KMS-11 (cell line): ENCODE measurements around the gene USP24.

ENCODE experiments used
- H2AFZ ChIP-seq: fragments of 200-600 bp; sonication (generic); 2 replicates; pipeline ENCODE4 v1.6.1; 2016; ENCODE audit warnings: antibody characterized with exemption, mixed run types, low read depth
- H3K27ac ChIP-seq: fragments of 200-600 bp; sonication (generic); 2 replicates; pipeline ENCODE4 v1.6.1; 2016; ENCODE audit warnings: mild to moderate bottlenecking, mixed run types
- H3K27me3 ChIP-seq: fragments of 200-600 bp; sonication (generic); 2 replicates; pipeline ENCODE4 v1.6.1; 2017; ENCODE audit warnings: mild to moderate bottlenecking, low read depth, mixed run types, moderate library complexity; ENCODE audit not compliant: insufficient read depth
- H3K36me3 ChIP-seq: fragments of 200-600 bp; sonication (generic); 2 replicates; pipeline ENCODE4 v1.6.1; 2017; ENCODE audit warnings: mild to moderate bottlenecking, mixed run types; ENCODE audit not compliant: insufficient read depth
- H3K4me1 ChIP-seq: fragments of 200-600 bp; sonication (generic); 2 replicates; pipeline ENCODE4 v1.6.1; 2016; ENCODE audit warnings: mild to moderate bottlenecking, low read depth, mixed run types; ENCODE audit not compliant: poor library complexity, severe bottlenecking
- H3K4me2 ChIP-seq: fragments of 200-600 bp; sonication (generic); 2 replicates; pipeline ENCODE4 v1.7.0; 2016; ENCODE audit warnings: mild to moderate bottlenecking, mixed run types
- H3K4me3 ChIP-seq: fragments of 200-600 bp; sonication (generic); IDR thresholded peaks from 2 replicates; pipeline ENCODE4 v1.6.1; 2017; ENCODE audit warnings: low read depth, low read length, mixed read lengths; ENCODE audit not compliant: insufficient read depth
- H3K79me2 ChIP-seq: fragments of 200-600 bp; sonication (generic); 2 replicates; pipeline ENCODE4 v1.6.1; 2016; ENCODE audit warnings: low read depth, mixed run types; ENCODE audit not compliant: insufficient read depth
- H3K9ac ChIP-seq: fragments of 200-600 bp; sonication (generic); 2 replicates; pipeline ENCODE4 v1.6.1; 2016; ENCODE audit warnings: mild to moderate bottlenecking, mixed run types
- H4K20me1 ChIP-seq: fragments of 200-600 bp; sonication (generic); 2 replicates; pipeline ENCODE4 v1.6.1; 2016; ENCODE audit warnings: mild to moderate bottlenecking, mixed run types; ENCODE audit not compliant: insufficient read depth
- TF ChIP-seq, protein P1 (sequence below): fragments of 200-600 bp; sonication (generic); conservative IDR thresholded peaks from 2 replicates; pipeline ENCODE4 v1.6.1; 2017; ENCODE audit warnings: low read depth, mild to moderate bottlenecking, antibody characterized with exemption, low read length, moderate library complexity, mixed read lengths

The USP24 gene

DNA sequence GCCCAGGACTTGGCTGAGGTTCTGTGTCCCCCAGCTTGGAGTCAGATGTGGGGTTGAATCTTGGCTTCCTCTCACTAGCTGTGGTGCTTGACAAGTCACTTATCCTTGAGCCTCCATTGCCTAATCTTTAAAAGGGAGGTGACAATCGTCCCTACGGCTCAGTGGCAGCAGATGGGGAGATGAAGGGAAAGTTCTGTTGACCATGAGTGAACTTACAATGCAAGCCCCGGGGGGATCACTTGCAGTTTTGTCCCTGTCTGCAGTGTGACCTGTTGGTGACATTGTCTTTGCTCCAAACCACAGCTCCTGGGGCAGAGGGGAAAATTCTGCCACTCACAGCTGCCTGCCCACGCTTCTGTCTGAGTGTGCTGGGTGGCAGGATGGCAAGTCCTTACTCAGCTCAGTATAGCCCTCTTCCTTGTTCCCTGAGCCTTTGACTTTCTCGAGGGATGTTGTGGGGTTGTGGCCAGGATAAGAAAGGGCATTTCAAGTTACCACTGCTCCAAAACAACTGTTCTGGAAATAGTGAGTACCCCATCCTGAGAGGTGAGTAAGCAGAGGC lies 174.2 kb downstream of the USP24 start:
- Histone ChIP-seq H3K9ac (no peak overlapping the region), H2AFZ (no peak overlapping the region), H3K36me3 (no peaks in the 10 kb centered on the region), H3K79me2 (no peaks in the 10 kb centered on the region), H3K4me2 (no peak overlapping the region), H3K4me3 (no peak overlapping the region), H3K4me1 (no peaks in the 10 kb centered on the region), H3K27me3 (no peaks in the 10 kb centered on the region), H4K20me1 (no peaks in the 10 kb centered on the region), H3K27ac (no peak overlapping the region)
- TF ChIP-seq, protein P1, sequence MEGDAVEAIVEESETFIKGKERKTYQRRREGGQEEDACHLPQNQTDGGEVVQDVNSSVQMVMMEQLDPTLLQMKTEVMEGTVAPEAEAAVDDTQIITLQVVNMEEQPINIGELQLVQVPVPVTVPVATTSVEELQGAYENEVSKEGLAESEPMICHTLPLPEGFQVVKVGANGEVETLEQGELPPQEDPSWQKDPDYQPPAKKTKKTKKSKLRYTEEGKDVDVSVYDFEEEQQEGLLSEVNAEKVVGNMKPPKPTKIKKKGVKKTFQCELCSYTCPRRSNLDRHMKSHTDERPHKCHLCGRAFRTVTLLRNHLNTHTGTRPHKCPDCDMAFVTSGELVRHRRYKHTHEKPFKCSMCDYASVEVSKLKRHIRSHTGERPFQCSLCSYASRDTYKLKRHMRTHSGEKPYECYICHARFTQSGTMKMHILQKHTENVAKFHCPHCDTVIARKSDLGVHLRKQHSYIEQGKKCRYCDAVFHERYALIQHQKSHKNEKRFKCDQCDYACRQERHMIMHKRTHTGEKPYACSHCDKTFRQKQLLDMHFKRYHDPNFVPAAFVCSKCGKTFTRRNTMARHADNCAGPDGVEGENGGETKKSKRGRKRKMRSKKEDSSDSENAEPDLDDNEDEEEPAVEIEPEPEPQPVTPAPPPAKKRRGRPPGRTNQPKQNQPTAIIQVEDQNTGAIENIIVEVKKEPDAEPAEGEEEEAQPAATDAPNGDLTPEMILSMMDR, result no peak

GRCh38 chr1:55040083-55040932 lies 174.9 kb downstream of the USP24 start:
- H3K4me2 ChIP-seq, result no peak overlapping the region
- no peak overlapping the region for H3K9ac ChIP-seq
- H3K4me1 ChIP-seq, result no peaks in the 10 kb centered on the region
- no peaks in the 10 kb centered on the region for H3K36me3 ChIP-seq
- no peaks in the 10 kb centered on the region for H3K79me2 ChIP-seq
- no peaks in the 10 kb centered on the region for H4K20me1 ChIP-seq
- H2AFZ ChIP-seq, result no peak overlapping the region
- no peak overlapping the region for H3K27ac ChIP-seq
- TF ChIP-seq, protein P1, result no peak
- no peaks in the 10 kb centered on the region for H3K27me3 ChIP-seq
- H3K4me3 ChIP-seq, result no peak overlapping the region

- Histone ChIP-seq H3K4me1 (no peaks in the 10 kb centered on the region), H3K36me3 (no peaks in the 10 kb centered on the region), H3K4me2 (no peak within 1 kb of the TSS), H4K20me1 (no peaks in the 10 kb centered on the region), H3K27me3 (no peaks in the 10 kb centered on the region), H3K4me3 (no peak within 1 kb of the TSS), H3K9ac (no peak within 1 kb of the TSS), H3K79me2 (no peaks in the 10 kb centered on the region), H3K27ac (no peak within 1 kb of the TSS), H2AFZ (no peak within 1 kb of the TSS)
- TF ChIP-seq, protein P1, result no peak
These were observed 175.7 kb downstream of the USP24 start, which contains the start of gene PCSK9 for GRCh38 chr1:55039342-55040082. Gene PCSK9 (plus strand): TSS chr1:55039548. CDS start chr1:55039838, 290 bp downstream.

DNA sequence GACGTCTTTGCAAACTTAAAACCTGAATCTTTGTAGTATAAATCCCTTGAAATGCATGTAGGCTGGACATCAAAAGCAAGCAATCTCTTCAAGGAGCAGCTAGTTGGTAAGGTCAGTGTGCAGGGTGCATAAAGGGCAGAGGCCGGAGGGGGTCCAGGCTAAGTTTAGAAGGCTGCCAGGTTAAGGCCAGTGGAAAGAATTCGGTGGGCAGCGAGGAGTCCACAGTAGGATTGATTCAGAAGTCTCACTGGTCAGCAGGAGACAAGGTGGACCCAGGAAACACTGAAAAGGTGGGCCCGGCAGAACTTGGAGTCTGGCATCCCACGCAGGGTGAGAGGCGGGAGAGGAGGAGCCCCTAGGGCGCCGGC lies 176.2 kb downstream of the USP24 start:
- H3K4me2 ChIP-seq, result no peak overlapping the region
- TF ChIP-seq, protein P1, result no peak
- no peak overlapping the region for H3K4me3 ChIP-seq
- H2AFZ ChIP-seq, result no peak overlapping the region
- no peak overlapping the region for H3K9ac ChIP-seq
- H3K27me3 ChIP-seq, result no peaks in the 10 kb centered on the region
- no peaks in the 10 kb centered on the region for H3K4me1 ChIP-seq
- no peaks in the 10 kb centered on the region for H3K36me3 ChIP-seq
- no peak overlapping the region for H3K27ac ChIP-seq
- H4K20me1 ChIP-seq, result no peaks in the 10 kb centered on the region
- no peaks in the 10 kb centered on the region for H3K79me2 ChIP-seq
